HG03108 (cell line): ENCODE measurements around the gene GPR158.

Source experiments
- ATAC-seq: cut with Tn5 transposase; IDR thresholded peaks from one replicate; pipeline ENCODE4 v1.9.1; 2021; ENCODE audit warnings: moderate library complexity; ENCODE audit not compliant: unreplicated experiment

The GPR158 gene

DNA sequence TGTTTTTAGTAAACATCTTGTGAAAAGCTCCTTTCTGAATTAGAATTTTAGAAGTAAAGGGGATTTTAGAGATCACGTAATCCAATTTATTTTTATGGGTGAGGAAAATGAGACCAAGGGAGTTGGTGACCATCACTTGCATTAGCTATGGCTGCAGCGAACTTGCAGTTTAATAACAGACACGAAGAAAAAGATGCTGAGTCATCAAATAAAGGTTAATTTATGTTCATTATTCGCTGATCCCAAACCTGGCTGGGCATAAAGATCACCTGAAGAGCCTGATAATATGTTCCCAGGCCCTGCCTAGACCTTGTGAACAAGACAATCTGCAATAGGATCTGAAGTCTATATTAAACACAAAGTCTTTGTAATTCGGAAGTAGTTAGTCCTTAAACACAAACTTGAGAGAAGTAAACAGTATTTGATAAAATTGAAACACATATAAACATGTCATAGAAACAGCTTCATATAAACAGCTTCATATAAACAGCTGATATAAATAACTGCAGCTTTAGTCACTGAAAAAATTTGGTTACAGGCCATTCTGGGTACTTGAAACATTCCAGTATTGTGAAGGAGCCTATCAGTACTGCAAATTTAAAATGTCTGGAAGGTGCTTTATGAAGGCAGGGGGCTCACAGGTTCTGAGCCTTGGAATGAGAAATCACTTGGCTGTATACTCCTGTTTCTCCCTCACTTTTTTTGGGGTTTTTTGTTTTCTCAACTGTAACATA lies 16.5 kb downstream of the GPR158 start:
- no peak for ATAC-seq

DNA sequence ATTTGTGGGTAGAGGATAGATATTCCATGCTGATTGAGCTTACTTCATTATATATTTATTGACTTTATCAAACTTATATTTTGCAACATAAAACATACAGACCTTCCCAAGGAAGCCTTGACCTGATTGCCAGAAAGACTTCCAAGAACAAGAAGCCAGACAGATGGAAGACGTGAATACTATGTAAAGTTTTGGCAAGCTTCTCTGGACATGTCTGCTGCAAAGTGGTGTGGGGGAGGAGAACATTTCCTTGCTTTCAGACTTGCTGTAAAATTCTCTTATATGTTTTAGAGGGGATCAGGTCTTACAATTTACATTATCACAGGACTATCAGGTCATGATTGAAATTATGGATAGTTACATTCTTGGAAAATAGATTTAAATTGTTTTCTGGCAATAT lies 23.4 kb downstream of the GPR158 start:
- ATAC-seq, result no peak

DNA sequence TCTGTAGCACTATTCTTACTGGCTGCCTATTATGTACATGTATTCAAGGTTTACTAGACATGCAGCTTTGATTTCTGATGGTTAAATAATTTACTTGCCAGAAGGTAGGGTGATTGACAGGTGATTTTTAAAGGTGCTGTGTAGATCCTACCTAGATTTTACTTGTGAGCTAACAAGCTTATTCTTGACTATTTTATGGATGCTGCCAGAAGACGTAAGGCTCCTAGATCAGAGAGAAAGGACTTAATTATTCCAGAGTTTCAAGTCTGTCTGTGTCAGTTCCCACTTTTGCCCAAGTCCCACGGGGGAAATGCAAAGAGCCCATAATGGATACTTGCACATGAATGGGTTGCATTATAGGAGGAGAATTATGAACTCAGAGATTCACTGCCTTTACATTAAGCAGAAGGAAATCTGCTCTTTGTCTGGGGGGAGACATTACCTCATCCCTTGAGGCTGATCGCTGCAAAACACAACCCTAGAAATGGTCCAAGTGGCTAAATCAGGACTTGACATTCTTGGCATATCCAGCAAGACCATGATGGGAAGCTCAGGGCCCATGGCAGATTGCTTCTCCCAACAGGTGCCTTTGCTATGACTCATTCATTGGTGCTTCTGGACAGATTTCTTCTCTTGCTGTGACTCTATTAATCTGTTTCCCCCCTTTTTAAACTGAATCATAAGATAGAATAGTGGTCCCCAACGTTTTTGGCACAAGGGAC lies 32.1 kb downstream of the GPR158 start:
- ATAC-seq, result no peak

DNA sequence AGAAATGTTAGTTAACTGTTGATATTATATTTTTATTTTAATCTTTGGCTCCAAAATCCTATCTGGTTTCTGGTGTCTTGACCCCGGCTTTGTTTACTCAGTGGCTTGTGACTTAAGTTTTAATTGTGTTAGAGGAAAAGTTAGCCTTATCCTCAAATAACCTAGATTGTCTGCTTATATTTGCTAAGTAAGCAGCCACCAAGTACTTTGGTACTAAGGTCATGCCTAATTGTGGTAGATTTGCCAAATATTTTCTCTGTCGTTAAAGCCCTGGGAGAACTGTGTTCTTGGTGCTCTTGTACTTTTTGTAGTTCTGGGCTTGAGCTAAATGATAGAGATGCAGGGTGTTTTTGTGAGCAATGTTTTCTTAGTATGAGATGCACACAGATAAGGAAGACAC lies 34.8 kb downstream of the GPR158 start:
- ATAC-seq, result no peak

DNA sequence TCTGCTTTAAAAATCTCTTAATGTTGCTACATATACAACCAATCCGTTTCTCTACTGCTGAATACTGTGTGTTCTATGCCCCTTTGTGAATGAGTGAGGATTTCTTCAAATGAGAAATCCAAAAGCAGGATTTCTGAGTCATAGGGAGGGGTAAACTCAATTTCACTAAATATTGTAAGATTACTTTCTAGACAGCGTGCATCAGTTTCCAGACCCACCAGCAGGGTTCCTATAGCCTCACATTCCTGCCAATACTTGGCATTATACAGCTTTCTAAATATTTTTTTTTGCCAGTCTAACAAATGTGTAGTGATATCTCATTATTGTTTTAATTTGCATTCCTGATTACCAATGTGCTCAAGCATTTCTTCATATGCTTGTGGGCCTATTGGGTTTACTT lies 35.5 kb downstream of the GPR158 start:
- ATAC-seq, result no peak

DNA sequence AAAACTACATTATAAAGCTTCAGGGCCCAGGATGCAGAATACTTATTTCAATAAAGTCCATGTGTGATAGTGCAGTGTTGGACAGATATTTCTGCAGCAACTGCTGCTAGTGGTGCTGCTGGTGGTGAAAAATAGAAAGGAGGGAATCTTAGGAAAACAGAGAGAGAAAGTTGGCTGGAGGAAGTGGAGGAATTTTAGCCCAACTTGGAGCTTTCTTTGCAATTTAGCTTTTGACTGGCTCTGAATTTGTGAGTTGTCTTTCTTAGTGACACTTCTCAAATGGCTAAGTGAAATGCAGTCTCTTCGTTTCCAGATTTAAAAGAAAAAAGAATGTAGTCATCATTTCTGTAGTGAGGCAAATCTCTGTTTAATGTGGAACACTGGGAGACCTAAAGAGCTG lies 45.4 kb downstream of the GPR158 start:
- ATAC-seq, result no peak

DNA sequence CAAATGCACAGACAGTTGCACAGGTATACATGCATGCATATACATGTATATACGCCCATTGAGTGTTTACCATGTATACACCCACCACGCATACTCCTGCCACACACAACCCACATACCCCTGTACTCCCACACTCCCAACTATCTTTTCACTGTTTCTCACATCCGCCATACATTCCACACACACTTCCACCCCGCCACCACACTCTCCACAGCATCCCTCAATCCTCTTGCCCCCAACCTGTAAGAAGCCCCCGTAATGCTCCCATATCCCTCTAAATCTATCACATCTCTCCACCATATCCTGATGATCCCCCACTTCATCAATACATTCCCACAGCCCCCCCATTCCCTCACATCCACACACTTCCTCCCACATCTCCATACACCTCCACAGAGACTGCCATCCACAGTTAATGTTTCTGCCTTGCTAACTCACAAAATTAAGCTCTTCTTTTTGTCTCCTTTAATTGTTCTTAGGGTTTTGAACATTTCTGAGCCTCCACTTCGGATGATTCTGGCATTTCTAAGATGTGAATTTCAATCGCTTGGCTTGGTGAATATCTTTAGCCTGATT lies 47.4 kb downstream of the GPR158 start:
- no peak for ATAC-seq

DNA sequence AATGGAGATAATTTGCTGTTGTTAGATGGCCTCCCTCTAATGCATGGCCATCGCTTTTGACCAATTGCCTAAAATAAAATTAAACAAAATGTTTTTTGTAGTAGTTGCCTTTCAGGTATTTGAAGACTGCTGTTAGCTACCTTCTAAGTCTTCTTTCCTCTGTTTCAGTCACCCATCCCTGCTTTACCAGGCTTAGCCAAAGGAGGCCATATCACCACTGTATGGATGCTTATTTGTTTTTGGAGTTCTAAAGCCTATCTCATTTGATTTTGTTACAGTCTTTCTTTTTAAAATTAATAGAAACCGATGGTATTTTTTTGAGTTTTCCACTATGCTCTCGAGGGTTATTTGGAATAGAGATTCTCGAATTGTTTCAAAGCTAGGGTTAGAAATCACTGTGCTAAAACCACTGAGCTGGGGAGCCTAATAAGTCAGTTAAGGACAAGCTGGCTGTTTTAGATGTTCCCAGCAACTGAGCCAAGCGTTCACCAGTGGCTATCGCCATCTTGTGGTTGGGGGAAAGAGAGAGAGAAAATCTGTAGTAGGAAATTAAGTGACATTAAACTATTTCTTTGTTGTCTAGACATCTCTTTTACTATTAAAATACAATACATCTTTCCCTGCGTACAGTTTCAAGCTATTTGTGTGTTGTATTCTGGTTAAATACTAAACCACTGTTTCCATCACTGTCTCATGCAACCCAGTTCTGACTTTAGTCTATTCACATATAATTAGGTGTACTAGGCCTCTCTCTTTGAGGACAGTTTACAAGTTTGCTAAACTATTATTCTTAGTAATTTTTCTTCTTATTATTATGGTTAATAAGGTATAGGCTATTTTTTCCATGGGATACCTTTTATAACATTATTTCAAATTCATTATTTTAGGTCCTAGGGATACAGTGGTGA lies 52.2 kb downstream of the GPR158 start:
- ATAC-seq, result no peak

DNA sequence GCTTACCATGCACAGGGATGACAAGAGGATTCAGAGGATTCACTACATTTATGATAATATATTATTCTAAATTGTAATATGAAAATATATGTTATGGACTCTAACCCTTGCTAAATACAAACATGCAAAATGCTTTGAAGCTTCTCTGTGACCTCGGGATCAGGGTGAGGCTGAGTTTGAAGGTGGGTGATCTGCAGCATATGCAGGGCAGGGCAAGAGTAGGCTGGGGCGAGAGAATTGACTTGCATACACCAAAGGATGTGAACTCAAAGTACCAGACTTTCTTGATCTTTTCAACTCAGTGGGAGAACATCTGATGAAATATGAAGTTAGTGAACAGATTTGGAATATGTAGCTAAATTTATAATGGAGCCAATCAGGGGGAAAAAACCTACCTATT lies 57.0 kb downstream of the GPR158 start:
- no peak for ATAC-seq

DNA sequence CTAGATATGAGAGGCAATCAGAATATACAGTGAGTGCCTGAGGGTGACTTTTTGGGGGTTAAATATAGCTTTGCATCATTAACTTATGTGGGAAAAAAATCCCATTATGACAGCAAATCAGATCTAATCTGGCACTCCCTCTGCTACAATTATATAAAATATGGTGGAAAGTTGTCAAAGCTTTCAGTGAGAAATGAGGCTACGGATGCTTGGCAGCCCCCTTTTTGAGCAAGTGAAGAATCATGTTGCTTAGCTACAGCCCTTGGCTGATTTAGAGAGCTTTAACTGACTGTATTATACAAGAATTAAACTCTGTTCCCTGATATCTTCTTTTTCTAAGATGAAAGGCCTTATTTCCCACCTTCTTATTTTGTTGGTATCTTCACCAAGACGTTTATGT lies 57.4 kb downstream of the GPR158 start:
- ATAC-seq, result no peak

DNA sequence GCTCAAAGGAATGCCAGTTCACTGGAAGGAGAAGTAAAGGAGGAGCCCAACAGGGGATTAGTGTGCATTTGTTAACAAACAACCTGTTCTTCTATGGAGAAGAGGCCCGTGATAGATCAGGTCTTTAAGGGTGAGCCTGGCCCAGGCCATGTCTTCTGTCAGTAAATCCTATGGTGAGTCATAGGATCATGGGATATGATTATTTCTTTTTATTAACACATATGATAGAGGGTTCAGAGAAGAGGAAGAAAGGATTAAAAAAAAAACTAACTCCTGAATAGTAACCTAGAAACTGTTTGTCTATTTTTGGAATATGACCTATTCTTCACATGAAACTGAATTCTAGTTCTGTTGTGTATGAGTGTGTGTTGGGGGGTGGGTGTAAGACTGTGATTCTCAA lies 70.4 kb downstream of the GPR158 start:
- no peak for ATAC-seq

DNA sequence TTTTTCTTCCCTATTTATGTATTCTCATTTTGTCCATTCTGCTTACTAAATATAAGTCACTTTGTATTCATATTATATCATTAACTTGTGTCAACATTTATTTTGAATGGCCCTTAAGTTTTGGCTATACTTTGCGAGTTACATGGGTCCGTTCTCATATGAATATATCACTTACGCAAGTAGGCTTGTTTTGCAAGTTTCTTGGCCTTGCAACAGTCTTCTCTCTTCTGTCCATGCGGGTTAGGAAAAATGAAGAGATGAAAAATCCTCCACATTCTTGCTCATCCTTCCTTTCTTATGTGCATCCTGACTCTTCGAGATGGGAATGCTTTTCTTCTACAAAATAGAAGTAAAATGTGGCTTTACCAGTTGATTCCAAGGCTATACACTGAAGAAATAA lies 82.8 kb downstream of the GPR158 start:
- no peak for ATAC-seq

DNA sequence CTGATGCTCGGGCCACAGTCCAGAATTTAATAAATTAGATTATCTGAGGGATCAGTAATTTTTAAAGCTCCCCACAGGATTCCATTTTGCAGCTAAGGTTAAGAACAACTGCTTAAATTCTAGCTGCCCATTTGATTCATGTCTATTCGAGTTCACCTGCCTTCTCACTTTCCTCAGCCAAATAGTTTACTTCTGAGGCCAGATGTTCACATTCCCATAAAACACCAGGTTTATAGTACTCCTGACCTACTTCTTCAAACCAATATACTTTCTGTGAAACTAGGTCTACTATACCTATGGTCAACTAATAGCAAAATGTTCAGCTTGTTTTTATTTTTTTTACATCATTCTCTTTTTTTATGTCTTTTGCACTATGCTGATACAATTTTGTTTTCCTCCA lies 86.3 kb downstream of the GPR158 start:
- no peak for ATAC-seq

DNA sequence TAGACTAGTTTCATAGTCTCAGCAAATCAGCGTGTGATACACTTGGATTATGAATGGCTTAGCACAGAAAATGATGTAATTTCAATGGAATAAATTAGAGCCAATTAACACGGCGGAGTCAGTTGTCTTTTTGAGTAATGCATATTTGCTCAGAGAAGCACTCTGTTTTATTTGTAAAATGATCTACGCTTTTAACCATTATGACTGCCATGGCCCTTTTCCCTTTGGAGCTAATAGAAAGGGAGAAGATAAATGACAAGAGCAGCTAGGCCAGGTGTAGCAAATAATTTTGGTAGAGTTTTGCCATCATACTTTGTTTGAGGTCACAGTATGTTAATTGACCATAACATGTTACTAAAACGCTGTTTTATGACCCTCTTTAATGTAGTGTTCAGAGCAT lies 86.8 kb downstream of the GPR158 start:
- no peak for ATAC-seq

DNA sequence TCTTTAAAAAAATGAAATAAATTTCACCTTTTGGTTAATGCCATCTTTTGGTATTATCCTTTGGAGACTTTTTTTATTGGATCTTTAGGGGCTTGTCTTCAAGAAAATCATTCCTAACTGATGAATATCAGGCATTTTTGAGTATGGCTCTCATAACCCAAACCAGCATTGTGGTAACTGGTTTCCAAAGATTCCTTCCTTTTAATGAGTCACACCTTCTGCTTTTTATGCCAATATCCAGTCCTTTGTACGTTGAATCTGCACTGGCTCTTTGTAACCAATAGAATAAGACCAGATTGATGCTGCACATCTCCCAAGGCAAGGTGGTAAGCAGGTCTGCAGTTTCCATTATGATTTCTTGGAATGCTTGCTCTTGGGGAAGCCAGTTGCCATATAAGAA lies 89.1 kb downstream of the GPR158 start:
- ATAC-seq, result no peak

DNA sequence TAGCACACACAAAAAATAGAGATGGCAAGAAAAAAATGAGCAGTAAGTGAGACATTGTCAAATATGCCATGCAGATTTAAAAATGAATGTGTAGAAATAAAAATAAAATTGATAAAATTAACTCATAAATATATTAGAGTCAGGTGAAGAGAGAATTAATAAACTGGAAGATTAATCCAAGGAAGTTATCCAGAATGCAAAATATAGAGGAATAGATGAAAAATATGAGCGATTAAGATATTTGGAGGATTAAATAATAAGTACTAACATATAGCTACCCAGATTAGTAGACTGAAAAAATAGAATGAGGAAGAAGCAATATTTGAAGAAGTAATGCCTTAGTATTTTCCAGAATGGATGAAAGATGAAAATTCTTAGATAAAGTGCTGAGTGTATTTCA lies 103.4 kb downstream of the GPR158 start:
- no peak for ATAC-seq

DNA sequence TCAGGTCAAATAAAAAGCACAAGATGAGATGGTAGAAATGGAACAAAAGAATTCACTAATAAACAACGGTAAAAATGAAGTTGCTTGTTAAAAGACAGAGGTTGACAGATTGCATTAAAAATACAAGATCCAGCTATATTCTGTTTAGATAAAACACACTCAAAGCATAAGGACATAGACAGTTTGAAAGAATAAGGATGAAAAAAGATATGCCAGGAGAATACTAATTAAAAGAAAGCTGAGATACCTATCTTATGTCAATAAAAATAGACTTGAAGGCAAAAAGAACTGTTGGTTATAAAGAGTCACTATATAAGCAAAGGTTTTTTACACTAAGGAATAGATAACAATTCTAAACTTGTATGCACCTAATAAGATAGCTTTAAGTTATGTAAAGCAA lies 105.3 kb downstream of the GPR158 start:
- no peak for ATAC-seq

DNA sequence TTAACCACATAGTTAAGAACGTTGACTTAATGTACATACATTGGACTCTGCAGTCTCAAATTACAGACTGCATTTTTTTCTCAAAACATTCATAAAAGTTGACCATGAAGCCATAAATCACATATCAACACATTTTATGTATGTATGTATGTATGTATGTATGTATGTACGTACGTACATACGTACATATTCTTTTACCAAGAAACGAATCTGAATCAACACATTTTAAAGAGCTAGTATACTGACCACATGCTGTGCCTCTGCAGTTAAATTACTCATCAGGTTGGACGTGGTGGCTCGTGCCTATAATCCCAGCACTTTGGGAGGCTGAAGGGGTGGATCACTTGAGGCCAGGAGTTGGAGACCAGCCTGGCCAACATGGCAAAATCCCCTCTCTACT lies 105.8 kb downstream of the GPR158 start:
- no peak for ATAC-seq

DNA sequence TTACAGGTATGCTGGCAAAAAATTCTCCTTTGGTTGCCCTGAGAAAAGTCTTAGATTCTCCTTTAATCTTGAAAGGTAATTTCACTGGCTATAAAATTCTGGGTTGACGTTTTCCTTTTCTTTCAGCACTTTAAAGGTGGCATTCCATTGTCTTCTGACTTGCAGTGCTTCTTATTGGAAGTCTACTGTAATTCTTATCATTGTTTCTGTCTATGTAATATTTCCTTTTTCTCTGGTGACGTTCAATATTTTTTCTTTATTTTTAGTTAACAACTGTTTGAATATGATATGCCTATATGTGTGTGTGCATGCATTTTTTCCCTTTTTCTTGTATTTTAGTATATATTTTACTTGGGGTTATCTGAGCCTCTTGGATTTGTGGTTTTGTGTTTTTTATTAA lies 111.0 kb downstream of the GPR158 start:
- ATAC-seq, result no peak

DNA sequence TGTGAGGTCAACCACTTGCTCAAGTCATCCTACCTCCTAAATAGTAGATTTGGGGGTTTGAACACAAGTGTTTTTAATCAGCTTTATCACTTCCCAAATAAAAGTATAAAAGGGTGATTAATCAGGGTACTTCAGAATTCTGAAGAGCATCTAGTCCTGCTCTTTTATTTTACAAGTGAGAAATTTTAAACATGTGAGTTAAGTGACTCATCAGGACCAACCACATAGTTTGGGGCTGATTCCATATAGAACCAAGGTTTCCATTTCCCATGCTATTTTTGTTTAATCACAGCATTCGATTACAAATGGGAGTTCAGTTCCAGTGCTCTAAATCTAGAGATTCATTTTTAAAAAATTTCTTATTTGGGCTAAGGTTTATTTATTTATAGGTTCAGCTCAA lies 113.4 kb downstream of the GPR158 start:
- ATAC-seq, result no peak
